Upper lobe of right lung (tissue), 1 donor: ENCODE measurements around the gene KRTAP1-3. TPM values are rescaled to one million over a fixed set of nuclear protein-coding genes. Genes with fewer than 3 reads are reported as not detected.

Experiments
- ATAC-seq: fragments of 200-7000 bp; cut with Tn5 transposase; one replicate; pipeline ENCODE4 v1.9.1; 2020; ENCODE audit warnings: mild to moderate bottlenecking, moderate library complexity
- DNase-seq: peaks from one replicate; pipeline ENCODE4 v3.0.0-alpha.2; 2020
- H3K27ac ChIP-seq: fragments of 200-600 bp; one replicate; pipeline ENCODE4 v1.8.0; 2022
- H3K27me3 ChIP-seq: fragments of 200-600 bp; one replicate; pipeline ENCODE4 v1.8.0; 2022; ENCODE audit warnings: mild to moderate bottlenecking
- H3K36me3 ChIP-seq: fragments of 200-600 bp; one replicate; pipeline ENCODE4 v1.8.0; 2022
- H3K4me1 ChIP-seq: fragments of 200-600 bp; one replicate; pipeline ENCODE4 v1.8.0; 2022
- H3K4me3 ChIP-seq: fragments of 200-600 bp; one replicate; pipeline ENCODE4 v1.8.0; 2022; ENCODE audit warnings: mild to moderate bottlenecking
- H3K9me3 ChIP-seq: fragments of 200-600 bp; one replicate; pipeline ENCODE4 v1.8.0; 2022
- intact Hi-C: fragments of 100-400 bp; cut with DNase I; formaldehyde crosslinking; loops from one replicate; pipeline ENCODE4 v1.11.0; 2022
- total RNA-seq: library from RNA; stranded (reverse); fragmentation: NEBNext Ultra II Directional; extraction: Animal tissue kit (Norgen Biotek cat#: 25700); gene quantifications from one replicate; pipeline ENCODE4 v1.2.1, GENCODE V29; 2021
- TF ChIP-seq, protein P1 (sequence below): fragments of 200-600 bp; IDR thresholded peaks from one replicate; pipeline ENCODE4 v1.8.0; 2022; ENCODE audit warnings: antibody characterized with exemption
- donor health status: DM: no; HTN: yes; CAD: no; lungs with severe emphysema.

KRTAP1-3 gene
- total RNA-seq, 1 donor from 2014 or later: not detected

DNA sequence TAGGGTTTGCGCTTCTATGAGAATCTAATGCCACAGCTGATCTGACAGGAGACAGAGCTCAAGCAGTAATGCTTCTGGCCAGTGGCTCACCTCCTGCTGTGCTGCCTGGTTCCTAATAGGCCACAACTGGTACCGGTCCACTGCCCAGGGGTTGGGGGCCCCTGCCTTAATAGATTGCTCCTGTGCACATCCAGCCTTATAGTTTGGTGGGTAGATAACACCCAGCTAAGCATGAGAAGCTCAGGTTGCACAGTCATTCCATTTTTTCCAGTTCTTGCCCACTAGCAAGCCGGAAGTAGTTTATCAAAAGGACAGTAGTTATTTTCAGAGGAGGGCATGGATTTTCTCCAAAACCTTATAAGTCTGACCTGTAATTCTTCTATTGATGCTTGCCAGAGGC lies 15.3 kb downstream of the KRTAP1-3 start:
- no peaks in the 10 kb centered on the region for H3K4me1 ChIP-seq
- intact Hi-C loops: no loop called here
- H3K27ac ChIP-seq: no peak overlapping the region
- H3K9me3 ChIP-seq: no peaks in the 10 kb centered on the region
- no peak overlapping the region for H3K4me3 ChIP-seq
- H3K27me3 ChIP-seq: peaks cover 5% of the 10 kb centered on the region
- TF ChIP-seq, protein P1, sequence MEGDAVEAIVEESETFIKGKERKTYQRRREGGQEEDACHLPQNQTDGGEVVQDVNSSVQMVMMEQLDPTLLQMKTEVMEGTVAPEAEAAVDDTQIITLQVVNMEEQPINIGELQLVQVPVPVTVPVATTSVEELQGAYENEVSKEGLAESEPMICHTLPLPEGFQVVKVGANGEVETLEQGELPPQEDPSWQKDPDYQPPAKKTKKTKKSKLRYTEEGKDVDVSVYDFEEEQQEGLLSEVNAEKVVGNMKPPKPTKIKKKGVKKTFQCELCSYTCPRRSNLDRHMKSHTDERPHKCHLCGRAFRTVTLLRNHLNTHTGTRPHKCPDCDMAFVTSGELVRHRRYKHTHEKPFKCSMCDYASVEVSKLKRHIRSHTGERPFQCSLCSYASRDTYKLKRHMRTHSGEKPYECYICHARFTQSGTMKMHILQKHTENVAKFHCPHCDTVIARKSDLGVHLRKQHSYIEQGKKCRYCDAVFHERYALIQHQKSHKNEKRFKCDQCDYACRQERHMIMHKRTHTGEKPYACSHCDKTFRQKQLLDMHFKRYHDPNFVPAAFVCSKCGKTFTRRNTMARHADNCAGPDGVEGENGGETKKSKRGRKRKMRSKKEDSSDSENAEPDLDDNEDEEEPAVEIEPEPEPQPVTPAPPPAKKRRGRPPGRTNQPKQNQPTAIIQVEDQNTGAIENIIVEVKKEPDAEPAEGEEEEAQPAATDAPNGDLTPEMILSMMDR: no peak
- ATAC-seq (no peak), DNase-seq (no peak)
- no peaks in the 10 kb centered on the region for H3K36me3 ChIP-seq

DNA sequence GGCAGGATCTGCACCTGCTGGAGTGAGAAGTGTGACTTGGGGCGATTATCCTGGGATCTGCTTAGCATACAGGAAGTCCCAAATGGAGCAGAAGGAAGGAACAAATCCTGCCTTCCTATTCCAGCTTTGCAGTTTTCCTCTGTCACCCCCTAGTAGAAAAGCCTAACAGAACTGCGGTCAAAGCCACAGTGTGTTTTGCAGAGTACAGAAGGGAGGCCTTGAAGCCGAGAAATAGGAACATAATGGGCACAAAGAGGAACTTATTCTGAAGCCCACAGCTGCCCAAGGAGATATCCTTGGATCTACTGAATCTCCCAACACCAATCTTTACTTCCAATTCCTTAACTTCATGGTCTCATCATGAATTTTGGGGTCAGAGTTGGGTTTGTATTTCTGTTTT lies 16.1 kb downstream of the KRTAP1-3 start:
- TF ChIP-seq, protein P1: no peak
- DNase-seq (no peak), ATAC-seq (no peak)
- Histone ChIP-seq H3K36me3 (no peaks in the 10 kb centered on the region), H3K4me1 (no peaks in the 10 kb centered on the region), H3K27ac (no peak overlapping the region), H3K9me3 (no peaks in the 10 kb centered on the region), H3K4me3 (no peak overlapping the region), H3K27me3 (peaks cover 5% of the 10 kb centered on the region)
- intact Hi-C loops: no loop called here

DNA sequence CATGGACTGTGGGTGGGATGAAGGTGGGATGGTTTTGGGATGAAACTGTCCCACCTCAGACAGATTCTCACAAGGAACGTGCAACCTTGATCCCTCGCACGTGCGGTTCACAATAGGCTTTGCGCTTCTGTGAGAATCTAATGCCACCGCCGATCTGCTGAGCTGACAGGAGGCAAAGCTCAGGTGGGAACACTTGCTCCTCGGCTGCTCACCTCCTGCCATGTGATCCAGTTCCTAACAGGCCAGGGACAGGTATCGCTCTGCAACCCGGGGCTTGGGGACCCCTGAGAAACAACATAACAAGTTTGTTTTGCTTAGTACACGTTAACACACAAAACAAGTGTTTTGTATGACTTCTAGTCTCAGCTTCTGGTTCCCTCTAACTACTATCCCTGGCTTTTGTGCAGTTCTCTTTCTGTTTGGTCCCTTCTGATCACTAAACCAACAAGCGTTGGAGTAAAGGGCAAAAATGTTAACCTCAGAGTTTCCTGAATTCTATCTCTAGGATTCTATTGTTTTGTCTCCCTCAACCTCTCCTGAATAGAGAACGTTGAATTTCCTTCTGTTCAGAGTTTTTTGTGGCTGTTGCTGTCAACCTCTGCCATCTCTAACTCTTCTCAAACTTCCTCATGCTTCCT lies 18.0 kb downstream of the KRTAP1-3 start:
- intact Hi-C loops: no loop called here
- Histone ChIP-seq H3K4me1 (no peaks in the 10 kb centered on the region), H3K27ac (no peak overlapping the region), H3K36me3 (no peaks in the 10 kb centered on the region), H3K9me3 (no peaks in the 10 kb centered on the region), H3K4me3 (no peak overlapping the region), H3K27me3 (no peaks in the 10 kb centered on the region)
- DNase-seq (no peak), ATAC-seq (no peak)
- TF ChIP-seq, protein P1: no peak

- DNase-seq: no peak
- Histone ChIP-seq H3K4me3 (no peak overlapping the region), H3K27ac (no peak overlapping the region), H3K4me1 (no peaks in the 10 kb centered on the region), H3K27me3 (no peaks in the 10 kb centered on the region), H3K36me3 (no peaks in the 10 kb centered on the region), H3K9me3 (no peaks in the 10 kb centered on the region)
- TF ChIP-seq, protein P1: no peak
- intact Hi-C loops: no loop called here
- no peak for ATAC-seq
These were observed 19.2 kb downstream of the KRTAP1-3 start for GRCh38 chr17:41015454-41015853.

DNA sequence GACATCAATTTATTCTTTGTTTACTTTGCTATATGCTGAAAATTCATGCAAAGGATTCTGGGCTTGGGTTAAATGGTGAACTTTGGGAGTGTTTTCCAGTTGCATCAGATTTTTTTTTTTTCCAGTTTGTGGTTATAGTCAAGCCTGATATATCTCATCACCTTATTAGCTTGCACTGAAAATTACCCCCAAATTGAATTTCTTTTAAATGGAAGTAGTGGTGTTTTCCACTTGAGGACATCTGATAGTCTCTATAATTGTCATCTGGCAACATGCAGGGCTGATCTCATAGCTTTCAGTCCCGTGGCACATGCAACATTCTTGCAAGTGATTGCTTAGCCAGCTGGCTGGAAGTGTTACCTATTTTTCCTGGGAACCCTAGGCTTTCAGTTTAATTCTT lies 21.1 kb downstream of the KRTAP1-3 start:
- no peak for ATAC-seq
- intact Hi-C loops: no loop called here
- DNase-seq: no peak

More for the DNA sequence above, 21.1 kb downstream of the KRTAP1-3 start:
- Histone ChIP-seq H3K27me3 (no peaks in the 10 kb centered on the region), H3K36me3 (no peaks in the 10 kb centered on the region), H3K9me3 (no peaks in the 10 kb centered on the region), H3K4me1 (no peaks in the 10 kb centered on the region), H3K4me3 (no peak overlapping the region), H3K27ac (no peak overlapping the region)
- TF ChIP-seq, protein P1: no peak
